ENCODE results near the gene CYBA. TPM values are rescaled to one million over a fixed set of nuclear protein-coding genes. Genes with fewer than 3 reads are reported as not detected.

Gene CYBA
- total RNA-seq, 1 donor from 2014 or later, result 51.8 TPM

DNA sequence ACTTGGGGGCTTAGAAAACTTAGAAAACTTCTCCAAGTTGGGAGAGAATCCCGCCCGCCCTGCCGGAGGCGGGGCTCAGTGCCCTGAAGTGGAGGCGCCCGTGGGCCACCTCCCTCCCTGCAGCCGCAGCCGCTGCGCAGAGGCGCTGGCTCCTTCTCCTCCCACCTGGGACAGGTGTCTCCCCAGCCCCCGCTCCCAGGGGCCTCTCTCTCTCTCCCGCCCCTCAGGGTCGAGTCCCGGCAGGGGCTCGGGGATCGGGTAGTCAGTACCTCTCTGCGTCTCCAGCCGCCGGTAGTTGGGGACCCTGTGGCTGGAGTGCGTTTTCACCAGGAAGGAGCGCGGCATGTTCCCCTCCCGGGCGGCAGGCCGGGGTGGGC is 35.2 kb upstream of the CYBA start:
- Mint-ChIP-seq H3K4me1 (ENCODE audit: unreplicated experiment) (peaks cover 2% of the 10 kb centered on the region), H3K27me3 (ENCODE audit: unreplicated experiment) (peaks cover 44% of the 10 kb centered on the region), H3K36me3 (ENCODE audit: unreplicated experiment) (no peaks in the 10 kb centered on the region), H3K27ac (ENCODE audit: unreplicated experiment) (no peak overlapping the region), H3K9me3 (ENCODE audit: unreplicated experiment) (no peaks in the 10 kb centered on the region), H3K4me3 (ENCODE audit: unreplicated experiment) (peak overlapping the region; percentile 61)
- DNase-seq (ENCODE audit: extremely low spot score, unreplicated experiment), result no peak
- TF ChIP-seq, protein P1, sequence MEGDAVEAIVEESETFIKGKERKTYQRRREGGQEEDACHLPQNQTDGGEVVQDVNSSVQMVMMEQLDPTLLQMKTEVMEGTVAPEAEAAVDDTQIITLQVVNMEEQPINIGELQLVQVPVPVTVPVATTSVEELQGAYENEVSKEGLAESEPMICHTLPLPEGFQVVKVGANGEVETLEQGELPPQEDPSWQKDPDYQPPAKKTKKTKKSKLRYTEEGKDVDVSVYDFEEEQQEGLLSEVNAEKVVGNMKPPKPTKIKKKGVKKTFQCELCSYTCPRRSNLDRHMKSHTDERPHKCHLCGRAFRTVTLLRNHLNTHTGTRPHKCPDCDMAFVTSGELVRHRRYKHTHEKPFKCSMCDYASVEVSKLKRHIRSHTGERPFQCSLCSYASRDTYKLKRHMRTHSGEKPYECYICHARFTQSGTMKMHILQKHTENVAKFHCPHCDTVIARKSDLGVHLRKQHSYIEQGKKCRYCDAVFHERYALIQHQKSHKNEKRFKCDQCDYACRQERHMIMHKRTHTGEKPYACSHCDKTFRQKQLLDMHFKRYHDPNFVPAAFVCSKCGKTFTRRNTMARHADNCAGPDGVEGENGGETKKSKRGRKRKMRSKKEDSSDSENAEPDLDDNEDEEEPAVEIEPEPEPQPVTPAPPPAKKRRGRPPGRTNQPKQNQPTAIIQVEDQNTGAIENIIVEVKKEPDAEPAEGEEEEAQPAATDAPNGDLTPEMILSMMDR (IDR thresholded peaks at IDR 0.05), result no peak

DNA sequence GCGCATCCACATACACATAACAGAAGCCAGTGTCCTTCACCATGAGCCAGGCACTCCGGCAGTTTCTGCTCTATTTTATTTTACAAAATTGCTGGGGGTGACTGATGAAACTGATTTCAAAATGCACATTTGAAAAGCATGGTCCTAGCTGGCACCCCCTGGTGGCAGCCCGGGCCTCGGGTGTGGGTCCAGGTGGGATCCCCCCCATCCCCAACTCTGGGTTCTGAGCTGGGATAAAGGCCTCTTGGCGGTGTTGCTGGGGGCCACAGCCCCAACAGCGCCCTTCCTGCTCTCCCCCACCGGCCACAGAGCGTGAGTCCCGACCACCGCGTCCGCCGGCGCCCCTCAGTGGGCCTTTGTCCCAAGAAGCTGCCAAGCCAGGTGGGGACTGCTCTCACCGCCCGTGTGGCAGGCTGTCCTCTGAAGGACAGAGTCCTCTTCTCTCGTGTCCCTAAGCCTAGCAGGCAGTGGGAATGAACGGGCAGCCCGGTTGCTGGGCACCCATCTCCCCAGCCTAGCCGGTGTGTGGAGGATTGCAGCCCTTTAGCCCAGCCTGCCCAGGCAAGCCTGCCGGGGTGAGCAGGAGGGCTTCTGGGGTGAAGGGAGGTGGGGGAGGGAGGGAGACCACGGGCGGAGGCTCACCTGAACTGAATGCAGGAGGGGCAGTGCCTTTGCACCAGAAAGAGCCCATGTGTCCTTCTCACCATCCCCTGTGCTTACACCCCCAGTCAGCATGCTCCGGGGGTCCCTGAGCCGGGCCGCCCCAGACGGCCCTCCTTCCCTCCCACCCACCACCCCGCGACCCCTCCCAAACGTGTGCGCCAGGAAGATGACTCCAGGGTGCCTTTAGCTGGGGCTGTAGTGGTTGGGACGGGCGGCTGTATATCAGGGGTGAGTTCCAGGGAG is 34.6 kb upstream of the CYBA start:
- no peak overlapping the region for H3K27ac Mint-ChIP-seq (ENCODE audit: unreplicated experiment)
- no peak overlapping the region for H3K4me3 Mint-ChIP-seq (ENCODE audit: unreplicated experiment)
- no peaks in the 10 kb centered on the region for H3K36me3 Mint-ChIP-seq (ENCODE audit: unreplicated experiment)
- peaks cover 2% of the 10 kb centered on the region for H3K4me1 Mint-ChIP-seq (ENCODE audit: unreplicated experiment)
- TF ChIP-seq, protein P1 (IDR thresholded peaks at IDR 0.05), result peak; percentile 62
- DNase-seq (ENCODE audit: extremely low spot score, unreplicated experiment), result no peak
- H3K27me3 Mint-ChIP-seq (ENCODE audit: unreplicated experiment), result peaks cover 39% of the 10 kb centered on the region
- H3K9me3 Mint-ChIP-seq (ENCODE audit: unreplicated experiment), result no peaks in the 10 kb centered on the region

DNA sequence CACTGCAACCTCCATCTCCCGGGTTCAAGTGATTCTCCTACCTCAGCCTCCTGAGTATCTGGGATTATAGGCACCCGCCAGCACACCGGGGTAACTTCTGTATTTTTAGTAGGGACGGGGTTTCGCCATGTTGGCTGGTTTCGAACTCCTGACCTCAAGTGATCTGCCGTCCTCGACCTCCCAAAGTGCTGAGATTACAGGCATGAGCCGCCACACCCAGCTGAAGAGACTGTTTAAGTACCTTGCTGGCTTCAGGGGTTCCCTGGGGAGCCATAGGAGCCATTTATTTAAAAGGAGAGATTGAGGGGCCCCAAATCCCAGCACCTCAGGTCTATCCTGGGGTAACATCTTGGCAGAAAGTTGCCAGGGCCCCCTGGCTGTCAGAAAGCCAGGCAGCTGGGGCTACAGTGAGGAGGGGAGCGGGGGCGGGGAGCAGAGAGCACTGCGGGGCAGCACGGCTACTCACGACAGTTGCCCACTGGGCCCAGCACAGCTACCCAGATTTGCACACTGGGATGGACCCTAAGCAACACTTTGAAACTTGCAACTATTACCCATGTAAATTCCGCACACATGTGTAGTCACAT is 33.8 kb upstream of the CYBA start:
- H3K9me3 Mint-ChIP-seq (ENCODE audit: unreplicated experiment), result no peaks in the 10 kb centered on the region
- no peaks in the 10 kb centered on the region for H3K36me3 Mint-ChIP-seq (ENCODE audit: unreplicated experiment)
- H3K27me3 Mint-ChIP-seq (ENCODE audit: unreplicated experiment), result peaks cover 38% of the 10 kb centered on the region
- no peak overlapping the region for H3K27ac Mint-ChIP-seq (ENCODE audit: unreplicated experiment)
- H3K4me3 Mint-ChIP-seq (ENCODE audit: unreplicated experiment), result no peak overlapping the region
- TF ChIP-seq, protein P1 (IDR thresholded peaks at IDR 0.05), result no peak
- DNase-seq (ENCODE audit: extremely low spot score, unreplicated experiment), result no peak
- H3K4me1 Mint-ChIP-seq (ENCODE audit: unreplicated experiment), result peaks cover 2% of the 10 kb centered on the region

DNA sequence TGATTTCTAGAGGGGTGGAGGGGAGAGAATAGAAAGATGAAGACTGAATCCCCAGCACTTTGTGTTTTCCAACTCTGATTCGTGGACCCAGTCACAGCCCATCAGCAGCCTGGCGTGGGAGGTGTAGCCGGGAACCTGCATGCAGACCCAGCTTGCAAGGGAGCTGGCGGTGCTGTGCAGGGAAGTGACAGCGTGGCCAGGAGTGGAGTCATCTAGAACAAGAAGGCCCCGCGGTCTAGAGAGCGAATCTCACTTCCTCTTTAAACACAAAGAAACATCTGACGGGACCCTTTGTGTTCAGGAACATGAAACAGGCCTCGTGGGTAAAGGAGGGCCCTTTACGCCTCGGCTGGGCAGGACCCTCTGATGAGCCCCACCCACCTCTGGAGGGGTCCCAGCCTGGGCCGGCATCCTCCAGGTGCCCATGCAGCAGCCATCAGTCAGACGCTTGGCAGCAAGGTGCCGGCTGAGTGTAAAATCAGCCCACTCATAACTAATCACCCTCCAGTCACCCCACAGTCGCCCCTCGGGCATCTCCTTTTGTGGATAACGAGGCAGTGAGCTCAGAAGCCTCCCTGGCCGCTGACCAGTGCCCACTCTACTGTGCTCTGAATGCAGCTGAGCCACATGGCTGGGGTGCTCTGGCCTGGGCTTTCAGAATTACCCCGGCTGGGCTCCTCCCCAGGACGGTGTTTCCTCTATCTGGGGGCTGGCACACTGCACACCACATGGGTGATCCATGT is 31.0 kb upstream of the CYBA start:
- peaks cover 2% of the 10 kb centered on the region for H3K4me1 Mint-ChIP-seq (ENCODE audit: unreplicated experiment)
- H3K27me3 Mint-ChIP-seq (ENCODE audit: unreplicated experiment), result peaks cover 21% of the 10 kb centered on the region

More for the DNA sequence above, 31.0 kb upstream of the CYBA start:
- TF ChIP-seq, protein P1 (IDR thresholded peaks at IDR 0.05), result no peak
- H3K36me3 Mint-ChIP-seq (ENCODE audit: unreplicated experiment), result no peaks in the 10 kb centered on the region
- H3K4me3 Mint-ChIP-seq (ENCODE audit: unreplicated experiment), result no peak overlapping the region
- DNase-seq (ENCODE audit: extremely low spot score, unreplicated experiment), result no peak
- no peak overlapping the region for H3K27ac Mint-ChIP-seq (ENCODE audit: unreplicated experiment)
- no peaks in the 10 kb centered on the region for H3K9me3 Mint-ChIP-seq (ENCODE audit: unreplicated experiment)

Measured in osteocyte (in vitro differentiated cells).